Psoas muscle (tissue), 8 donors: ENCODE measurements around the gene SEC61B. TPM values are rescaled to one million over a fixed set of nuclear protein-coding genes. Genes with fewer than 3 reads are reported as not detected.
"Not testable (repeated sequence)": the region's sequence is repeated elsewhere in the genome, so short reads cannot be mapped to it uniquely, and the experiment has no call there.

Experiments
- ATAC-seq, 4 donors: fragments of 200-7000 bp; cut with Tn5 transposase; one replicate each; pipeline ENCODE4 v1.9.1; 2020; ENCODE audit warnings: moderate library complexity in 3 of 4, mild to moderate bottlenecking in 2 of 4
- DNase-seq, 2 donors: peaks; one replicate each; pipeline ENCODE4 v3.0.0-alpha.2; 2020
- H3K27ac ChIP-seq: fragments of 200-600 bp; one replicate; pipeline ENCODE4 v1.8.0; 2022
- H3K27me3 ChIP-seq, 3 donors: fragments of 200-600 bp in 1 of 3; one replicate each; pipeline versions ENCODE4 v1.6.1 to v1.8.0; 2013 to 2022; ENCODE audit warnings: low read length in 2 of 3, mild to moderate bottlenecking in 2 of 3, moderate library complexity in 1 of 3; ENCODE audit not compliant: insufficient read depth in 3 of 3
- H3K36me3 ChIP-seq, 2 donors: fragments of 200-600 bp in 1 of 2; one replicate each; pipeline versions ENCODE4 v1.6.1 to v1.8.0; 2013 to 2022; ENCODE audit warnings: low read depth in 1 of 2, mild to moderate bottlenecking in 1 of 2, moderate library complexity in 1 of 2; ENCODE audit not compliant: insufficient read depth in 1 of 2
- H3K4me1 ChIP-seq: fragments of 200-600 bp; one replicate; pipeline ENCODE4 v1.8.0; 2022
- H3K4me3 ChIP-seq: fragments of 200-600 bp; one replicate; pipeline ENCODE4 v1.8.0; 2022; ENCODE audit warnings: mild to moderate bottlenecking
- H3K9me3 ChIP-seq: fragments of 200-600 bp; one replicate; pipeline ENCODE4 v1.8.0; 2022
- WGBS, 3 donors: extraction: QIAGEN DNeasy Blood & Tissue Kit; methylation state at CpG; one replicate each; pipeline versions ENCODE4 v1.1.6 to v1.1.7; 2013; 5-methylcytosine and 5-hydroxymethylcytosine counted together
- intact Hi-C, 2 donors: fragments of 100-400 bp; cut with DNase I; formaldehyde crosslinking; loops; one replicate each; pipeline versions ENCODE4 v1.11.0 to v1.14.2; 2022
- polyA plus RNA-seq, 3 donors: library from polyadenylated mRNA; stranded (reverse); fragments of 200-250 nt; gene quantifications; one replicate each; pipeline ENCODE4 v1.2.3, GENCODE V29; 2013
- total RNA-seq, 4 donors: library from RNA; stranded (reverse); fragmentation: NEBNext Ultra II Directional in 2 of 4; extraction: Animal tissue kit (Norgen Biotek cat#: 25700) in 2 of 4; gene quantifications; one replicate each; pipeline versions ENCODE4 v1.2.1 to v1.2.4, GENCODE V29; 2021 to 2023
- TF ChIP-seq, protein P1 (sequence below): fragments of 200-600 bp; IDR thresholded peaks from one replicate; pipeline ENCODE4 v1.8.0; 2022; ENCODE audit warnings: antibody characterized with exemption
- donor health status: healthy with polysubstance abuse.
- donor health status: DM: no; HTN: no; CAD: no; lungs with moderate emphysema.
- donor health status: Bipolar disorder and iron deficiency.
- donor health status: healthy.
- donor health status: DM: yes; HTN: yes; CAD: no.
- donor health status: DM: no; HTN: no; CAD: no.
- donor health status: DM: no; HTN: no; CAD: no.
- donor health status: DM: yes; HTN: yes; CAD: no.

SEC61B gene
- total and polyA plus RNA-seq, 7 donors, result 17.5 to 145 (median 49.6) TPM

DNA sequence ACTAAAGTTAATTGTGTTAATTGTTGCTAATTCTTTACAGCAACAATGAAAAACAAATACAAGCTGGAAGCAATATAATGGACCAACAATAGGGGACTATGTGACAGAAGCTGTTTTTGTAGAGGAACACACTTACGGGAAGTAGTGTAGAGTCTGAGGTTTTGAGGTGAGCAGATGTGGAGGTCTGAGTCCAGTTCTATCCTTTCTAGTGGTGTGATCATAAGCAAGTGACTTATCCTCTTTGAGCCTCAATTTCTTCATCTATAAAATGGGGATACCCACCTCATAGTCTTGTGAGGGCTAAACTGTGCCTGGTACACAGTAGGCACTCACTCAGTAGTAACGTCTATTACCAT lies 28.6 kb upstream of the SEC61B start:
- H3K36me3 ChIP-seq, result no peaks in the 10 kb centered on the region
- H3K4me1 ChIP-seq, result no peaks in the 10 kb centered on the region
- TF ChIP-seq, protein P1, sequence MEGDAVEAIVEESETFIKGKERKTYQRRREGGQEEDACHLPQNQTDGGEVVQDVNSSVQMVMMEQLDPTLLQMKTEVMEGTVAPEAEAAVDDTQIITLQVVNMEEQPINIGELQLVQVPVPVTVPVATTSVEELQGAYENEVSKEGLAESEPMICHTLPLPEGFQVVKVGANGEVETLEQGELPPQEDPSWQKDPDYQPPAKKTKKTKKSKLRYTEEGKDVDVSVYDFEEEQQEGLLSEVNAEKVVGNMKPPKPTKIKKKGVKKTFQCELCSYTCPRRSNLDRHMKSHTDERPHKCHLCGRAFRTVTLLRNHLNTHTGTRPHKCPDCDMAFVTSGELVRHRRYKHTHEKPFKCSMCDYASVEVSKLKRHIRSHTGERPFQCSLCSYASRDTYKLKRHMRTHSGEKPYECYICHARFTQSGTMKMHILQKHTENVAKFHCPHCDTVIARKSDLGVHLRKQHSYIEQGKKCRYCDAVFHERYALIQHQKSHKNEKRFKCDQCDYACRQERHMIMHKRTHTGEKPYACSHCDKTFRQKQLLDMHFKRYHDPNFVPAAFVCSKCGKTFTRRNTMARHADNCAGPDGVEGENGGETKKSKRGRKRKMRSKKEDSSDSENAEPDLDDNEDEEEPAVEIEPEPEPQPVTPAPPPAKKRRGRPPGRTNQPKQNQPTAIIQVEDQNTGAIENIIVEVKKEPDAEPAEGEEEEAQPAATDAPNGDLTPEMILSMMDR, result no peak
- intact Hi-C loops, result no loop called here
- DNase-seq, result no peak
- no peak overlapping the region for H3K27ac ChIP-seq
- peaks cover 4% of the 10 kb centered on the region for H3K9me3 ChIP-seq
- 80 to 85% (median 85%) methylated on average over 2 of the region's 2 CpGs for WGBS, 3 donors
- ATAC-seq, result no peak
- no peak overlapping the region for H3K4me3 ChIP-seq
- no peaks in the 10 kb centered on the region for H3K27me3 ChIP-seq

DNA sequence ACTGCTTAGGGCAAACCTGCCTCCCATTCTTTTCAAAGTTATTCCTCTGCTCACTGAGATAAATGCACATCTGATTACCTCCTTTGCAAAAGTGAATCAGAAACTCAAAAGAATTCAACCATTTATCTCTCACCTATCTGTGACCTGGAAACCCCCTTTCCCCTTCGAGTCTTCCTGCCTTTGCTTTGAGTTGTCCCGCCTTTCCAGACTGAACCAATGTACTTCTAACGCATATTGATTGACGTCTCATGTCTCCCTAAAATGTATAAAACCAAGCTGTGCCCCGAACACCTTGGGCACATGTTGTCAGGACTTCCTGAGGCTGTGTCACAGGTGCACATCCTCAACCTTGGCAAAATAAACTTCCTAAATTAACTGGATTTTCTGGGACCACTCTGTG lies 25.6 kb upstream of the SEC61B start:
- intact Hi-C loops, H3K9me3 ChIP-seq, H3K27ac ChIP-seq, H3K36me3 ChIP-seq, H3K4me3 ChIP-seq, DNase-seq, H3K27me3 ChIP-seq, ATAC-seq, H3K4me1 ChIP-seq: not testable (repeated sequence)
- WGBS, 3 donors, result 85 to 87% (median 87%) methylated on average over 5 of the region's 5 CpGs

DNA sequence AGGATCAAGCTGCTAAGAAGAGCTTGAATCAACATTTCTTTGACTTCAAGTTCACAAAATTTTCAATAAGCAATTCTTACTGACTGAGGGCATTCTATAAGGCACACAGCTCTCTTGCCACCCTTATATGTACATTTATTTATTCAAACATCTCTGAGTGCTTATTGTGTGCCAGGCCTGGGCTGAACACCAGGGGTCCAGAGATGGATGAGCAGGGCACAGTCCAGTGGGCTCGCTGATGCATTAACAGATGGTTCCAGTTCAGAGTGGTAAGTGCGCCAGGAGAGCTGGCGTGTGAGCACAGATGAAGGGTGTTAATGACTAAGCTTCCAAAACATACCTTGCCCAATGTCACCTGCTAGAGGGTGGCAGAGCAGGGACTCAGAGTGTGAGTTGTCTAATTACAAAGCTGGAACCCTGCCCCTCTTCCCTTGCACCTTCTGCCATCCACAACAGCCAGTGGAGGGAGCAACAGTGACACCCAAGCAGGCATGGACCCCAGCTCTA lies 24.9 kb upstream of the SEC61B start:
- peaks cover 4% of the 10 kb centered on the region for H3K9me3 ChIP-seq
- ATAC-seq (no peak), DNase-seq (no peak)
- WGBS, 3 donors, result 83 to 91% (median 85%) methylated on average over 3 of the region's 3 CpGs
- no peaks in the 10 kb centered on the region for H3K4me1 ChIP-seq
- H3K27ac ChIP-seq, result no peak overlapping the region
- no peaks in the 10 kb centered on the region for H3K36me3 ChIP-seq
- TF ChIP-seq, protein P1, result no peak
- intact Hi-C loops, result no loop called here
- no peak overlapping the region for H3K4me3 ChIP-seq
- H3K27me3 ChIP-seq, result no peaks in the 10 kb centered on the region

DNA sequence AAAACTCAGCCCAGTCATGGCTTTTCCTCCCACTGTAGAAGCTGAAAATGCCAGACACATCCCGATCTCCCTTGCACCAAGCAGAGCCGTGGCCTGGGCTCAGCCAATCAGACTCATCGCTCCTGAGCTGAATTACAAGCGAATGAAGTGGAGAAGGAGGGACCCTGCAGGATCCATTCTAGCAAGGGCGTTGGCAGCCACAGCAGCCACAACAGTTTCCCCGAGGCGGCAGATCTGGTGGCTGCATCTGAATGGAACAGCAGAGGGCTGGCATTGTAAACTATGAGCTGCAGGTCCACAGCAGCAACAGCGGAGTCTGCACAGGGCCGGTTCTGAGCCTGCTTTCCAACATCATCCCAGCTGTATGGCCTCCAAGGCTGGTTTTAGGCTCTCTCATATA lies 24.1 kb upstream of the SEC61B start:
- H3K9me3 ChIP-seq, result peaks cover 4% of the 10 kb centered on the region
- H3K36me3 ChIP-seq, result no peaks in the 10 kb centered on the region
- H3K4me1 ChIP-seq, result no peaks in the 10 kb centered on the region
- 60 to 67% (median 67%) methylated on average over 9 of the region's 9 CpGs for WGBS, 3 donors
- no peak overlapping the region for H3K4me3 ChIP-seq
- DNase-seq (no peak), ATAC-seq (no peak)
- H3K27me3 ChIP-seq, result no peaks in the 10 kb centered on the region
- TF ChIP-seq, protein P1, result no peak
- intact Hi-C loops, result no loop called here
- no peak overlapping the region for H3K27ac ChIP-seq

DNA sequence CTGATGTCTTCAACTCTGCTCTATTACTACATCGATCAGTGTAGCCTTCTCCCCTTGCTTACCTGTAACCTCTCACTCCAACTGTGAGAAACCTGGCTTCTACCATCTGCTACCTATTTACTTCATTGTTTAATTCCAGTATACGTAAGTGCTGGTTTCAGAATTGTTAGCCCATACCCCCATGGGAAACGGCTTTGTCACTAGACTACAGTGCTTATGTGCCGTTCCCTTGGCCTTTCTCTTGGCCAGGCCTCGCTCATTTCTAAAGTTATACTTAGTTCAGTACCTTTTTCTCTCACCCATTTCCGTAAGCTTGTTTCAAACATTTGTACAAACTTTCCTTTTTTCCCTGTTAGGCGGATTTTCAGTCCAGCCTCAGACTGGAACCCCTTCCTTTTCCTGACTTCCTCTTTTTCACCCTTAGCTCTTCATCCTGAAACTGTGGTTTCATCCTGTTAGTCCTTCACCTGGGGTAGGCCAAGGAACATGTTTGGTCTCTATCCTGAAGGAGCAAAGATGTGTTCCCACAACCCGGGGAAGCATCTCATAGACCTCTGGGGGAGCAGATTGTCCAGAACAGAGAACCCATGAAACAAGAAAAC lies 22.0 kb upstream of the SEC61B start:
- TF ChIP-seq, protein P1, result no peak
- Histone ChIP-seq H3K27ac (no peak overlapping the region), H3K36me3 (no peaks in the 10 kb centered on the region), H3K4me1 (no peaks in the 10 kb centered on the region), H3K4me3 (no peak overlapping the region), H3K9me3 (no peaks in the 10 kb centered on the region), H3K27me3 (no peaks in the 10 kb centered on the region)
- ATAC-seq (no peak), DNase-seq (no peak)
- intact Hi-C loops, result no loop called here
- 88 to 92% (median 89%) methylated on average over 8 of the region's 8 CpGs for WGBS, 3 donors
